ENCODE results near the gene UGT2B11.
A peak's percentile ranks its signal among the peaks of the same experiment; 100 is the strongest.
"Not testable (repeated sequence)": the region's sequence is repeated elsewhere in the genome, so short reads cannot be mapped to it uniquely, and the experiment has no call there.

The UGT2B11 gene

GRCh38 chr4:69214716-69215115 is at the start of gene UGT2B11:
TSS of gene UGT2B11 (minus strand) at chr4:69214748. CDS start at chr4:69214722, 26 bp downstream.
- no peak for DNase-seq

GRCh38 chr4:69253147-69253772 is 38.7 kb upstream of the UGT2B11 start:
- not testable (repeated sequence) for DNase-seq

DNA sequence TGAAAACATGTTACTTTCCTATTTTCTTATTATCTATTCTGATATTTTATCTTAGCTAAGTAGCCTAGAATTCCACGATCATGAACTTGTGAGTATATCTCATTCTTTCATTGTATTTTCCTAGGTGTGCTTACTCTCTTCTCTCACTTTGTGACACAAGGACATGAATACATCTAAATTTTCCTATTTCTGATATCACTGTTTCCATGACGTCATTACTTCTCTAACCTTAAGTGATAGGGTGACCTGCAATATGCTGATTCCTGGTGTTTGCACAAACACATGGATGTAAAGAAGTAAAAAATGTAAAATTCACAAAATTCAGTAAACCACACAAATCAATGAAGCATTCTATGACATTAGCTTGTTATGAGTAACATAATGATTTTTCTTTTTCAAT is 36.3 kb upstream of the UGT2B11 start:
- not testable (repeated sequence) for DNase-seq

GRCh38 chr4:69242562-69243240 is 28.2 kb upstream of the UGT2B11 start:
- DNase-seq, result not testable (repeated sequence)

GRCh38 chr4:69241746-69242145 is 27.2 kb upstream of the UGT2B11 start:
- not testable (repeated sequence) for DNase-seq

DNA sequence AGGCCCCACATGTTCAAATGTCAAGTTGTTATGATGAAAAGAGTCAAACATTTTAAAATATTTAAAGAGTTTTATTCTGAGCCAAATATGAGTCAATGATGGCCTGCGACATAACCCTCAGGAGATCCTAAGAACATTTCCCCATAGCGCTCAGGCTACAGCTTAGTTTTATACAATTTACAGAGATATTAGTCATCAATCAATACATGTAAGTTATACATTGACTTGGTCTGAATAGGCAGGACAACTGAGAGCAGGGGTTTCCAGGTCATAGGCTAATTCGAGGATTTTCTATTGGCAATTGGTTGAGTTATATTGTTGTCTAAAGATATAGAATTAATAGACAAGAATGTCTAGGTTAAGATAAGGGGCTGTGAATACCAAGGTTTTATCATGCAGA is 26.2 kb upstream of the UGT2B11 start:
- not testable (repeated sequence) for DNase-seq

GRCh38 chr4:69239557-69240168 is 25.1 kb upstream of the UGT2B11 start:
- DNase-seq, result no peak

- no peak for DNase-seq
Observed at GRCh38 chr4:69239092-69239491, 24.5 kb upstream of the UGT2B11 start.

DNA sequence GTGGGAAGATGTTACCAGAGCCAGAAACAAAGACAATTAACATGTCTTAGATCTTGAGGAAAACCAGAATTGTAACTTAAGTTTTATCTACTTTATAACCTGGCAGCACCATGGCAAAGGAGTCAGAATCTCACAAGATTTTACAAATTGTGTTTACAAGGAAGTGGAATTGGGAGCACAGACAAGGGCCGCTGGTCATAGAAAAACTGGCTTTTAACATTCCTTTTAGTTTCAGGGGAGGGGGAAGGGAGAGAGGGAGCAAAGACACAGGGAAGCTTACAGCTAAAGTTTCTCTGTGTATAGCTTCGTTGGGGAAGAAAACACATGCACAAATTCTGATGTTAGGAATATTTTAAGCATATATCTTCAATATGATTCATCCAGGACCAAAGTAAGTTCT is 10.3 kb upstream of the UGT2B11 start:
- no peak for DNase-seq

- not testable (repeated sequence) for DNase-seq
Observed at GRCh38 chr4:69223277-69223676, 8.7 kb upstream of the UGT2B11 start.

- not testable (repeated sequence) for DNase-seq
Observed at GRCh38 chr4:69218491-69218890, 3.9 kb upstream of the UGT2B11 start.

GRCh38 chr4:69210911-69211310 is 3.6 kb downstream of the UGT2B11 start:
- no peak for DNase-seq

DNA sequence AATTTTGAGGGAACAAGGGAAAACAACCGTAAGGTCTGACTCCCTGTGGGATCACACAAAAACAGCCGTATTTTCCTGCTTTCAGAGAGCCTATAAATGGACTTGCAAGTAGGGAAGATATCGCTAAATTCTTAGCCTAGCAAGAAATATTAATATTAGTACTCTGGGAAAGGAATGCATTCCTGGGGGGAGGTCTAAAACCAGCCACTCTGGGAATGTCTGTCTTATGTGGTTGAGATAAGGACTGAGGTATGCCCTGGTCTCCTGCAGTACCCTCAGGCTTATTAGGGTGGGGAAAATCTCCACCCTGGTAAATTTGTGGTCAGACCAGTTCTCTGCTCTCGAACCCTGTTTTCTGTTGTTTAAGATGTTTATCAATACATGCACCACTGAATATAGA is 16.0 kb downstream of the UGT2B11 start:
- DNase-seq, result not testable (repeated sequence)

GRCh38 chr4:69196209-69196965 is 18.2 kb downstream of the UGT2B11 start:
- no peak for DNase-seq

DNA sequence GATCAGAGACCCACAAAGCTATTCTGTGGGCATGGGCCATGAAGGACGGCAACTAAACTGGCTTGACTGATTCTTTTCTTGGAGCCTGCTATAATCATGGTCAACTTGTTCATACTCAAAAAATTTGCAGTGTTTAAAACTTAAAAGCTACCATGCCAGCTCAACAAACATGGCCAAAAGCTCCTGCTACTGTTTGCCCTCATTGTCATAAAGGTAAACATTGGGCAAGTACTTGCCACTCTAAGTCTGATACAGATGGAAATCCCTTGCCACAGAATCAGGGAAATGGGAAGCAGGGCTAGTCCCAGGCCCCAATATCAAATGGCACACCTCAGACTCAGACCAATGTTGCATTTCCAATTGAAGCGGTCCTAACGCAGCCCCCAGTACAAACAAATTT is 20.4 kb downstream of the UGT2B11 start:
- no peak for DNase-seq

DNA sequence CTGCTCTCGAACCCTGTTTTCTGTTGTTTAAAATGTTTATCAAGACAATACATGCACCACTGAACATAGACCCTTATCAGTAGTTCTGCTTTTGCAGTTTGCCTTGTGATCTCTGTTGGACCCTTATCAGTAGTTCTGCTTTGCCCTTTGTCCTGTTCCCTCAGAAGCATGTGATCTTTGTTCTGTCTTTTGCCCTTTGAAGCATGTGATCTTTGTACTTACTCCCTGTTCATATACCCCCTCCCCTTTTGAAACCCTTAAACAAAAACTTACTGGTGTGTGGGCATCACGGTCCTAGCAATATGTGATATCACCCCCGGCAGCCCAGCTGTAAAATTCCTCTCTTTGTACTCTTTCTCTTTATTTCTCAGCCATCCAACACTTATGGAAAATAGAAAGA is 22.6 kb downstream of the UGT2B11 start:
- DNase-seq, result not testable (repeated sequence)

- not testable (repeated sequence) for DNase-seq
Observed at GRCh38 chr4:69190621-69191020, 23.9 kb downstream of the UGT2B11 start.

DNA sequence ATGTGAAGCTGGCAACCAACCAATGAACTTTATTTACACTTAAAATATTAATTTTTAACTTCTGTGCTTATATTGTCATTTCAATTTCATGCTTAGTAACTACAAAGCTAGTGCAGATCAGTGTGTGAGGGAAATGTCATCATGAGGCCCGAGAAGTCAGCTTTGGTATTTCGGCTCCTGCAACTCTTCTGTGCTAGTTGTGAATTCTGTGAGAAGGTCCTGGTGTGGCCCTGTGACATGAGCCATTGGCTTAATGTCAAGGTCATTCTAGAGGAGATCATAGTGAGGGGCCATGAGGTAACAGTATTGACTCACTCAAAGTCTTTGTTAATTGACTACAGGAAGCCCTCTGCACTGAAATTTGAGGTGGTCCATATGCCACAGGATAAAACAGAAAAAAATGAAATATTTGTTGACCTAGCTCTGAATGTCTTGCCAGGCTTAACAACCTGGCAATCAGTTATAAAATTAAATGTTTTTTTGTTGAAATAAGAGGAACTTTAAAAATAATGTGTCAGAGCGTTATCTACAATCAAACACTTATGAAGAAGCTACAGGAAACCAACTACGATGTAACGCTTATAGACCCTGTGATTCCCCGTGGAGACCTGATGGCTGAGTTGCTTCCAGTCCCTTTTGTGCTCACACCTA is 32.9 kb downstream of the UGT2B11 start:
- DNase-seq, result not testable (repeated sequence)

DNA sequence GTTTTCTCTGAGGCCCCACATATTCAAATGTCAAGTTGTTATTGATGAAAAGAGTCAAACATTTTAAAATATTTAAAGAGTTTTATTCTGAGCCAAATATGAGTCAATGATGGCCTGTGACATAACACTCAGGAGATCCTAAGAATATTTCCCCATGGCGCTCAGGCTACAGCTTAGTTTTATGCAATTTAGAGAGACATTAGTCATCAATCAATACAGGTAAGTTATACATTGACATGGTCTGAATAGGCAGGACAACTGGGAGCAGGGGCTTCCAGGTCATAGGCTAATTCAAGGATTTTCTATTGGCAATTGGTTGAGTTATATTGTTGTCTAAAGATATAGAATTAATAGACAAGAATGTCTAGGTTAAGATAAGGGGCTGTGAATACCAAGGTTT is 34.7 kb downstream of the UGT2B11 start:
- not testable (repeated sequence) for DNase-seq

- not testable (repeated sequence) for DNase-seq
Observed at GRCh38 chr4:69178751-69179205, 35.8 kb downstream of the UGT2B11 start.

DNA sequence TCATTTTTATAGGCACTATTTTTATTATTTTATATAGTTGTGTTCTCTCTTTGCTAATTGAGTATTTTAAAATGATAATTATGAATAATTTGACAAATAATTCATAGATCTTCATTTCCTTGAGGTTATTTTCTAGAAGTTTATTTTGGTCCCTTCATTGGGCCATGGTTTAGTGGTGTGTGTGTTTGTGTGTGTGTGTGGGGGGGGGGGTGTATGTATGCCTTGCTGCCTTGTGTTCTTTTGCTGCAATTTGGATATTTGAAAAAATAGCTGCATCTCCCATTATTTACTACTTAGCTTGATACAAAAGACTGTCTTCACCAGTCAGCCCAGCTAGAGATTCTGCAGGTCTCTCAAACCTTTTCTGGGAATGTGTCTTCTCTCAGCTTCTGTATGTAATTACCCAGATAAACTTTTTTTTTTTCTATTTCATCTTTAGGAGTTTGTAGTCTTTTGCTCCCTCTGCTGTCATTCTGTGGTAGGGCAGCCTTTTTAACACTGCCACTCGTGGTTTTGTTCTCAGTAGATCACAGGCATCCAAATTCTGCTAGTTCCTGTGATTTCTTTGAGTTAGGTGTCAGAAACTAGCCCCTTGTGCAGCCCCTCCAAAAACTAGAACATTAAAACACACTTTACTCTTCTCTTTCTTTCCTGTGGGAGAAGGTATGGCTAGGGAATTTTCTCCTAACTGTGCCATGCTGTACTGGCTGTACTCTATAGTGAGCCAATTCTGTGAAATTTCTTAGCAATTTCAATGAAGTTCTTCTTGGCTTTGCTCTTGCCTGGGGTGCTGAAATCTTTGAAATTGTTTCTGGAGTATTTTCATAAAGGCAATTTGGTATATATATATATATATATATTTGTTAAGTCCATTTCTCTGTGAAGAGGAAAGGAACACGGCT is 44.1 kb downstream of the UGT2B11 start:
- peak; percentile 17 for DNase-seq

- DNase-seq, result not testable (repeated sequence)
Observed at GRCh38 chr4:69169171-69169570, 45.4 kb downstream of the UGT2B11 start.
